ENCODE data around the gene CBFA2T3.

The CBFA2T3 gene

DNA sequence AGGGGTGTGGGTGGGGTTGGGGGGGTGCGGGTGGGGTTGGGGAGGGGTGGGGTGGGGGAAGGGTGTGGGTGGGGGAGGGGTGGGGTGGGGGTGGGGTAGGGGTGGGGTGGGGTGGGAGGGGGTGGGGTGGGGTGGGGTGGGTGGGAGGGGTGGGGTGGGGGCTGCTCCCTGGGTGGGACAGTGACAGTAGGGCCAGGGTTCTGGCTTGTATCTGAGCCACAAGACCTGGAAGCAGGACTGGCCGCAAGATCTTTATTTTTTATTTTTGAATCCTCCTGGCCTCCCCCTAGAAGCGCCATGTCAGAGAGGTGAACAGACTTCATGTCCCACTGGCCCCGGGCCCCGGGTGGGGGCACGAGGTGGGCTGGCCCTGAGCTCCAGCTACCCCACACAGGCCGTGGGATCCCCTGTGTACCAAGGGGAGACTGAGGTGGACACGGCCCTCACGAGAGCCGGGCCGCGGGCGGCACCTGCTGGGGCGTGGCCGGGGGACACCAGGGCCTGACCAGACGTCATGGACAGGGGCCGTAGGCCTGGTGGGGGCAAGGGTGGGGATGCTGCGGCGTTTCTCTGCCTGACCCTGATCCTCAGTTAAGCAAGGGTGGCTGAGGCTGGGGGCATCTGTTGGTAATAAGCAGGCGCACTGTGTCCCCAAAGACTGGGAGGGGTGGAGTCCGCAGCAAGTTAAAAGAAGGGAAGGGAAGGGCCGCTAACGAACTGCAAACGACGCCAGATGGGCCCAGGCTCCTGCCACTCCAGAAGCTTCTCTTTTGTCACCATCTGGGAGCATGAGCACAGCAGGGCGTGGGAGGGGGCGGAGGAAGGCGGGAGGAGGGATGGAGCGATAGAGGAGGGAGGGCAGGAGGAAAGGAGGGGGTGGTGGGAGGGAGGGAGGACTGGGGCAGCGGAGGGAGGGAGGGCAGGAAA, 88.3 kb downstream of the CBFA2T3 start:
- no peak for DNase-seq (ENCODE audit: low read depth)

DNA sequence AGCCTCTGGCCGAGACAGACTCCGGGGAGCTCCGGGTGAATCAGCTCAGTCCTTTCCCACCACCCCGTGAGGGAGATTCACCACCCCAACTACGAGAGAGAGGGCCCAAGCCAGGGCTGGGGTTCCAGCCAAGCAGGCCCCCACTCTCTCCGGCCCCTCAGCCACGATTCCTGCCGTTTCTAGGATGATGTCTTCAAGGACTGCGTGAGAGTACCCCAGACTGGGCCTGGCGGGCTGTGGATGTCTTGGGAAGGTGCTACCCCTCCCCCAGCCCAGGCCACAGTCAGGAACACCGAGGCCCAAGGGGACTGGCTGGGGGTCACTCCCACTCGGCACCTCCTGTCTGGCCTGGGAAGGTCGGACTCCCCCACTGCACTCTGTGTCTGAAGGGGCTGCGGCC, 89.0 kb downstream of the CBFA2T3 start:
- DNase-seq (ENCODE audit: low read depth): no peak

DNA sequence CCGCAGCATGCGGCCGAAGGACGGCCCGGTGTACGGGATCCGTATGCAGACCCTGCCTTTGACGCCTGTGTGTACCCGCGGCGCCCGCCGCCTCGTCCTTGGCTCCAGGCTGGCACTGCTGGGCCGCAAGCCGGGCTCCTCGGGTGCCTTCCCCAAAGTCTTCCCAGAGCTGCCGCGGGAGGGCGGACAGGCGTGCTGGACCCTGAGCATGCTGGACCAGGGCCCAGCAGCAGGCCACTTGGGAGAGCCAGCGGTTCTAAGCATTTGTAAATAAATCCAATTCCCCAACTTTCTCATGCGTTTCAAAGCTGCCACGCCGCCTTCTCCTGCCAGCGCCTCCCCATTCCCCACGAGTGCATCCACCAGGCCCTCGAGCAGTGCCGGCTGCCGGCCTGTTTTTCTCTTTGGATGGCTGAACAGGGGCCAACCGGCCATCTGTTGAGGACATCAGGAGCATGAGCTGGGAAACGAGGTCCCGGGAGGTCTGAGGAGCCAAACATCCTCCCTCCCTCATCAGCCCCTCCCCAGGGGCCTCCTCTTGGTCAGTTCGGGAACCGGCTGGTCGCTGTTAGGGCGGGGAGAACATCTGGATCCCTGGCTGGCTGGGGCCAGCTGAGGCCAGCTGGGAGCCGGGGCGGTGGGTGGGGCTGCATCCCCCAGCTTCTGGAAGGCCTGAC, 90.0 kb downstream of the CBFA2T3 start:
- no peak for DNase-seq (ENCODE audit: low read depth)

DNA sequence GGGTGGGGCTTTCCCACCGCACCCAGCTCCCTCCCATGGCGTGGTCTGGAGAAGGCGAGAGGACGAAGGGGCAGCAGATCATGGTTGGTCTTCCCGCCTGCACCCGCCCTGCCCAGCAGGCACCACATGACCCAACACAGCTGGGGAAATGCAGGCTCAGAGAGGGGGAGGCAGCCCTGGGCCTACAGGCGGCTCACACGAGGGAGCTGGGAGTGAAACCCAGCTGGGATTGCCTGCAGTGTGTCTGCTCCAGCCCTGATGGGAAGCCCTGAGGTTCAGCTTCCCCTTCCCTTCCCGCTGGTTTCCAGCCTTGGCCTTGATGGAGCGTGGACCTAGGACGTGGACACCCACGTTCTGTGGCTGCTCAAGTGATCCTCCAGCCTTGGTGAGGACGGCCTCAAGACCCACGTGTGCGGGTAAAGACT, 90.6 kb downstream of the CBFA2T3 start:
- no peak for DNase-seq (ENCODE audit: low read depth)

DNA sequence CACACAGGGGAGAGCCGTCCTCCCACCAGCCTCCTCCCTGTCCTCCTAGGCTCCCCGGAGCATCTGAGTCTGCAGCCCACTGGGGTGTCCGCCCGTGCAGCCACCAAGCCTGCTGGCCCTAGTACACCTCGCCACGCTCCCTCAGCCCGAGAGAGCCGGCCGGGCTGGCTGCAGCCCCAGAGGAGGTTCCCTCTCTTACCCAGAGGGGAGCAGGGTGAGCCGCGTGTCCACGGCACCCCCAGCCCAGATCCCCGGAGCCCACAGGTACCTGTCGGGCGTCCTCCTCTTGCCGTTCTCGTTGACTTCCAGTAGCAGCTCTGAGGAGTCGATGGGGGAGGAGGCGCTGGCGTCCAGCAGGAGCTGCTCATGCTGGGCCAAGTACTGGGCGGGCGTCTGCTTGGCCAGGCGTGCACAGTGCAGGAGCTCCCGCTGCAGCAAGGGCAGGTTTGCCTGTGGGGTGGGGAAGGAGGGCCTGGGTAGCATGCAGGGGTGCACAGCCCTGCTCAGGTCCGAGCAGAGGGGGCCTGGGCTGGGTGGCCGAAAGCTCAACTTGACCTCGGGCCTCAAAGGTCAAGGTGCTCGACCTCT, 91.2 kb downstream of the CBFA2T3 start:
- DNase-seq (ENCODE audit: low read depth): no peak

DNA sequence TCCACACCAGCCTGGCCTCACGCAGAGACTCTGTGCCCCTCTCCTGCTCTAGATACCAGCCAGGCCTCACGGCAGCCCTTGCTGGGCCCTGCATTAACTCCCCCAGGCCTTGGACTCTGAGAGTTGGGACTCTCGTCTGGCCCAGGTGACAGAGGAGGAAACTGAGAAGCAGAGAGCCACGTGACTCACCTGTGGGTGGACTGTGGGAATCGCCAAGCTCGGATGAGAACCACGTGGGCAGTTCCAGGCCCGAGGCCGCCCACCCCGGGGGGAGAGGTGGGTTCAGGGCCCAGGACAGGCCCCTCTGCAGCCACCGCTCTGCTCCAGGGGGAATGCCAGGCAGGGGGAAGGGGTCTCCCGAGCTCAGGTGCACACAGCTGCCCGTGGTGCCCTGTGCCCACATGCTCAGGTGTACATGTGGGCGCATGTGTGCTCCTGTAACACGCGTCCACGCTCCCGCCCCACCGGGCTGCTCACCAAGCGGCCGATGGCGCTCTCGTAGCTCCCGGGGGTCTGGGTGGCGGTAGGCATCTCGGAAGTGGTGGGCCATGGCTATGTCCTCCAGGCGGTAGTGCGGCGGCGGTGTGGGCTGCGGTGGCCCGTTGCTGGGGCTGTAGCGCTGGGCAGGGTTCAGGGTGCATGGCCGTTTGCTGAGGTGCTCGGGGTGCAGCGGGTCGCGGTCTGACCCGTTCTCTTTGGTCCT, 92.3 kb downstream of the CBFA2T3 start:
- DNase-seq (ENCODE audit: low read depth): no peak

DNA sequence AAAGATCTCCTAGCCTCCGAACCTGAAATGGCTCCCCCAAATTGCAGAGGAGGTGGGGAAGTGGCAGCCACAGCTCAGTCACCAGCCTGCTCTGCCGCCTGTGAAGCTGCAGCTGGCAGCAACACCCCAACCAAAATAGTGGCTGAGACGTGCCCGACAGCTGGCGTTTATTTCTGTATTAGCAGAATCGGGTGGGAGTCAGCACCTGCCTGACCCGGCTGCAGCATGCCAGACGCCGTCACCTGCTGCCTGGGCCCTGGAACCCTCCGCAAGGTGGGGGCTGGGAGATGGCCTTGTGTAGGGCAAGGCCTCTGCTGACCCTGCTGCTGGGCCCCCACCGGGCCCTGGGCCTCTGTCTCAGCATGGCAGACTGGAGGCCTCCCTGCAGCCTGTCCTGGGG, 93.1 kb downstream of the CBFA2T3 start:
- no peak for DNase-seq (ENCODE audit: low read depth)

DNA sequence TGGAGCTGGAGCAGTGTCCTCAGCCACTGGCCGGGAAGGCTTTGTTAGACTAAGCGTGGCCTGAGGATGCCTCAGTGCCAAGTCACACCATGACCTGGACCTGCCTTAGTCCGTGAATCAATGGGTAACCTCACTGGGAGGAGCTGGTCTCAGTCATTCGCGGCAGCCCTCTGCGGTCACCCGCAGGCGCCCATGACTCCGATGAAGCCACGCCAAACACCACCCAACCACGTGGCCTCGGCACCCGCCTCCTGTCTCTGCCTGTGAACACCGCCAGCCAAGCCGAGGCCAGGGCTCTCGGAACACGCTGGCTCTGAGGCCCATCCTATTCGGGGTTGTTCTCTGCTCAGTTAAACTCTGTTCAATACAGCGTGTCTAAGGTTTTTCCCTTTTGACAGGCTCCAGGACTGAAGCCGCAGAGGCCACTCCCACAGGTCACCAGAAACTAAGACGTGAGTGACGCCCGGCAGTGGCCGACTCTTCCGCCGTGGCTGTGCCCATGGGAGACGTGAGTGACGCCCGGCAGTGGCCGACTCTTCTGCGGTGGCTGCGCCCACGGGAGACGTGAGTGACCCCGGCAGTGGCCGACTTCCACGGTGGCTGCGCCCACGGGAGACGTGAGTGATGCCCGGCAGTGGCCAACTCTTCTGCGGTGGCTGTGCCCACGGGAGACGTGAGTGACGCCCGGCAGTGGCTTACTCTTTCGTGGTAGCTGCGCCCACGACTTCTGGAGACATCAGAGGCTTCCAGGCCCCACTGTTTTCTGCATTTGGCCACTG, 93.7 kb downstream of the CBFA2T3 start:
- DNase-seq (ENCODE audit: low read depth): no peak

DNA sequence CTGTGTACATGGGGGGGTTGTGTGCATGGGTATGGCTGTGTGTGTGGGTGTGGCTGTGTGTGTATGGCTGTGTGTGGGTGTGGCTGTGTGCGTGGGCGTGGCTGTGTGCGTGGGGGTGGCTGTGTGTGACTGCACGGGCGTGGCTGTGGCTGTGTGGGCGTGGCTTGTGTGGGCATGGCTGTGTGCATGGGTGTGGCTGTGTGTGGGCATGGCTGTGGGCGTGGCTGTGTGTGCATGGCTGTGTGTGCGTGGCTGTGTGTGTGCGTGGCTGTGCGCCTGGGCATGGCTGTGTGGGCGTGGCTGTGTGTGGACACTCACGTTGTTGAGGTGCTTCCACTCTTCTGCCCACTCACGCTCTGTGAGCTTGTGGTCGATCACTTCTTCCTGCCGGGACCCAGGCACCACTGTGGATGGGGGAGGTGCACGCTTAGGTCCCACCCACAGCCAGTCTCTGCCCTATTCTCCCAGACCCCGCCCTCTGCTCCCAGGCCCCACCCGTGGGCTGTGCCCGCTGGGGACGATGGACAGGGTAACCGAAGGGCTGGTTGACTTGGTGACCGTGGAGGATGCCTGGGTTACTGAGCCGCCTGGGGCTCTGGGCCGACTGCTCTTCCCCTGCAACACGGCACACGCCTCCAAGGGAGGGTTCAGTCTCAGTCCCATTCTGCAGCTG, 94.5 kb downstream of the CBFA2T3 start:
- no peak for DNase-seq (ENCODE audit: low read depth)

DNA sequence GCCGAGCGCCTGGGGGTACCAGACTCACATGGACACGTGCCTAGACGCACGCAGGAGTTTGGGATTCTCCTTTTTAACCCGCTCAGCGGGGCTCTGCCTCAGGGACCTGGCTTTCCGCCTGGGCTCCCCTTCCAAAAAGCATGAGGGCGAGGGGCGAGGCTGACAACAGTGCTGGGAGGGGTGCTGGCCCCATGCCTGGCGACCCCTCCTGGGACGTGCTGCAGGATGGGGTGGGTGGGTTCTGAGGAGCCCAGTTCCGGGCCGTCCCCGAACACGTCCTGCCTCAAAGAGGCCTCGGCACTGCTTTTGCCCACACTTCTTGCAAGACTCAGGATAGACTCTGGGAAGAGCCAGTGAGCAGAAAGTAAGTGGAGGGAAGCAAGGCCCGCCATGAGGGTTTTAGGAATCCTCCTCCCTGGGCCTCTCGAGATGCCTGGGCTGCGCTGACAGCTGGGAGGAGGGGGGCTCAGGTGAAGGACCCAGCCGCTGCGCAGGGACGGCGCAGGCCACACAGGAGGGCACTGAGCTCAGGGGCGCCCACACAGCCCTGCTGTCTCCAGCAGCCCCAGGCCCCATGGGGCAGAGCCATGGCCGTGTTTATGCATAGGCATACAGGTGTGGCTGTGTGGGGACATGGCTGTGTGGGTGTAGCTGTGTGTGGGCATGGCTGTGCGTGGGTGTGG, 95.2 kb downstream of the CBFA2T3 start:
- DNase-seq (ENCODE audit: low read depth): no peak

DNA sequence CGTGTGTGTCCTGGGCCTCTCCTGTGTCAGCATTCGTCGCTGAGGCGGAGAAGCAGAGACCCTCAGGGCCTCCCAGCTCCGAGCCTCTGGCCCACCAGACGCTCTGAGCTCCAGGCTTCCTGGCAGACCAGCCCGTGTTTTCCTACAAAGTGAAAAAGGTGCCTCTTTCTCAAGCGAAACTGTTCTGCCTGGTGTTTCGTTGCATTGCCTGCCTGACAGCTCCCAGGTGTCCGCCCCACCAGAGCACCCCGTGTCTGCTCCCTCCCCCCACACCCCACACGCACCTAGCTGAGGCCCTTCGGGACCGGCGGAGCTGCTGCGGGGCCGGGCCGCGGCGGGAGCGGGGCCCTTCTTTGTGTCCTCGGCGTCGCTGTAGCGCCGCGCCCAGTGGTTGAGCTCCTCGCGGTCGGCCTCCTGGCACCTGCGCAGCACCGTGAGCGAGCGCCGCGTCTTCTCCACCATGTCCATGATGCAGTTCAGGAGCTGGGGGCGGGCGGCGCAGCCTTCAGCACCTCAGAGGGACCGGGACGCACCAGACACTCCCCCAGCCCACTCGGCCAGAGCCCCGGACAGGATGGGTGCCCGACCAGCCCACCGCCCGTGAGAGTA, 95.9 kb downstream of the CBFA2T3 start:
- DNase-seq (ENCODE audit: low read depth): no peak

DNA sequence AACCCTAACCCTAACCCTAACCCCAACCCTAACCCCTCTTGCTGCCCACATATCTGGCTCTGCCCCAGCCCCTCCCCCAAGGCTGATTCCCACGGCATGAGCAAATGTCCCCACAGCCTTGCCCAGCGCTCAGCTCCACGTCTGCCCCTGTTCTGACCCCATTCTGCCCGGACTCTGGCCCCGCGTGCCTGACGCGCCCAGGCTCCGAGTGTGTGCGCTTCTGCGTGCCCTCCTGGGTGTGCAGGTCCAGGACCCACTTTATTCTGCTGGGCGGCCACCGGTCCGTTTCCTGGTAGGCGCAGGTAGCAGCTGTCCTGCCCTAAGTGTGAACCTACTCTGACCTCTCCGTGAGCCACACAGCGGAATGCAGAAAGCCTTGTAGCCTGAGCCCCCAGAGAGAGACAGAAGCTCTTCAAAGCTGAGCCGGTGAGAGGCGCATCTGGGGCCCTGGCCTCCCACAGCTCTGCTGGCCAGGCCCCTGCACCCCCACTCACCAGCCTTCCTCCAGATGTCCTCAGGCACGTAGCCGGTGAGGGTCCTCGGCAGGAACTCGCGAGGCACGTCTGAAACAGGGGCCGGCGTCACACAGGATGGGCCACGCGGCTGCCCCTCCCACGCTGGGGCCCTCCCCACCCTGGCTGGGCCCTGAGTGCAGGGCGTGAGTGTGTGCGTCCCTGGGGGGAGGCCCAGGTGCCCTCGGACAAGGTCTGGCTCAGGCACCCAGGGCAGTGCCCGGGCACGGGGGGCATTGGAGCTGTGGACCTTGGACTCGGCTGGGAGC, 96.6 kb downstream of the CBFA2T3 start:
- DNase-seq (ENCODE audit: low read depth): no peak

DNA sequence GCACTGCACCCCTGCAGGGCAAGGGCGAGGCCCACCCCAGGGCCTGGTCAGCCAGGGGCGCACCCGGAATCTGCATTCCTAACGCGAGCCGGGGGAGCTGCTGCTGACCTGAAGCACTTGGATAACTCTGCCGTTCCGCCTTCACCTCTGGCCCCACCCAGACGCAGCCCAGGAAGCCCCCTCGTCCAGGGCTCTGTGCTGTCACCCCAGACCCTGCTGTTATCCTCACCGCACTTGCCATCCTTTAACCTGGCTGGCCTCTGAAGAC, 97.3 kb downstream of the CBFA2T3 start:
- no peak for DNase-seq (ENCODE audit: low read depth)

DNA sequence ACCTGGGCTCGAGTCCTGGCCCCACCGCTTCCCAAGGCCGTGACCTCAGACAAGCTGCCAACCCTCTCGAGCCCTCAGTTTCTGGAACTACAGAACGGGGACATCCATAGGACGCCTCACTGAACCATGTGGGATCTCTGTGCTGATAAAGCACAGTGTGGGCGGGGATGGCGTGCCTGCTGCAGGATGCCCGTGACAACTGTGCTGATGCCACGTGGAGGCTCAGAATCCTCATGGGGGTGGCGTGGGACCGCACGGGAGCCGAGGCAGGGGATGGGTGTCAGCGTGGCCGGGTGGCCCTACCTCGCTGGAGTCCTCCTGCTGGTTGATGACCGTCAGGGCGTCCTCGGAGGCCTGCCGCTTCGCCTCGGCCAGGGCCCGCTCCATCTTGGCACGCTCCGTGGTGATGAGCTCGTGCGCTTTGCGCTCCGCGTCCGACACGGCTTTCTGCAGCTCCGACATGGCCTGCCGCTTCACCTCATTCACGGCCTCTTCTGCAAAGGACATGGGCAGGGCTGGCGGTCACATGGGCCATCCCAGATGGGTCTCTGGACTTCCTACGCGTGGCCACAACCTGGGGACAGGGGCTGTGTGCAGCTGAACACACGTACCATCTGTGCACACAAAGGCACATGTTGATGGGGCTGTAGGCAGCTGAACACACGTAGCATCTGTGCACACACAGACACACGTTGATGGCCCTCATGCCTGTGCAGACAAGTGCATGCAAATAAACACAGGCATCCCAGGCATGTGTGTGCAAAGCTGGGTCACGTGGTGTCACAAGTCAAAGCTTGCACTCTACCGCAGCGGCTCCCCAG, 97.8 kb downstream of the CBFA2T3 start:
- DNase-seq (ENCODE audit: low read depth): no peak

DNA sequence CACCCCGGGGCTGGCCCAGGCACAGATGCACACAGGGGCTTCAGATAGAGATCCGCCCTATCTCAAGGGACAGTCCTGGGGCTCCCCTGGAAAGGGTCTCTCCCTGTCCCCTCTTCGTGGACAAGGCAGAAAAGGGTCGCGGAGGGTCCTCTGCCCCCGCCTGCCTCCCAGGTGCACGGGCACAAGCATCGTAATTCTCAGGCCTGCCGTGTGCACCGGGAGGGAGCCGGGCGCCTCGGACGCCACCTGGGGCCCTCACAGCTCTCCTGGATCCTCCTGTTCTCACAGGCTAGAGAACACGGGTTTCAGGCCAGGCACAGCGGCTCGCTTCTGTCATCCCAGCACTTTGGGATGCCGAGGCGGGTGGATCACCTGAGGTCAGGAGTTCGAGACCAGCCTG, 98.7 kb downstream of the CBFA2T3 start:
- DNase-seq (ENCODE audit: low read depth): no peak

DNA sequence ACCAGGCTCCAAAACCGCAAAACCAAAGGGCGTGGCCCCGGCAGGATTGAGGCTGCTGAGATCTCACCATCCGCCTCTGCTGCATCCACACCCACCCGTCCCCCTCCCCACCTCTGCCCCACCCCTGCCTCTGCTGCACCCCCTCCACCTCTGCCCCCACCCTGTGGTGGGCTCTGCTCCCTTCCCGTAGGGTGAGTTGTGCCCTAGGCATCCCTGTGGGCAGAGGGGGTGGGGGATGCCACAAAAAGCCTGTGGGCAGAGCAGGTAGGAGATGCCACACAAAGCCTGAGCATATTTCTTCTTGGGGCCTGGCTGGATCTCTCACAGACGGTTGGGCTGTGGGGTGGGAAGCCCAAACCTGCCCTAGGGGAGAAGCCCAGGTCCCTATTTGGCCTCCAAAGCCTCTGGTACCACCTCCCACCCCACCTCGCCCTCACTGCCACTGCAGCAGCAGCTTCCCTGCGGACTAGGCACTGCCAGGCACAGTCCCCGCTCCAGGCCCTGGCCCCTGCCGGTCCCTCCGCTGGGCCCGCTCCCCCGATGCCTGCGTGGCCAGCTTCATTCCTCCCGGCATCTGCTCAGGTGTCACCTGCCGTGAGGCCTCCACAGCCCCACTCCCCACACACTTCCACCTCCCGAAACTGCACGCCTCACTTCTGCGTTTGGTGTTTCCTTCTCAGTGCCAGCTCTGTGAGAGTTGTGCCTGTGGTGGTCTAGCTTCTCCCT, 99.3 kb downstream of the CBFA2T3 start:
- DNase-seq (ENCODE audit: low read depth): no peak

DNA sequence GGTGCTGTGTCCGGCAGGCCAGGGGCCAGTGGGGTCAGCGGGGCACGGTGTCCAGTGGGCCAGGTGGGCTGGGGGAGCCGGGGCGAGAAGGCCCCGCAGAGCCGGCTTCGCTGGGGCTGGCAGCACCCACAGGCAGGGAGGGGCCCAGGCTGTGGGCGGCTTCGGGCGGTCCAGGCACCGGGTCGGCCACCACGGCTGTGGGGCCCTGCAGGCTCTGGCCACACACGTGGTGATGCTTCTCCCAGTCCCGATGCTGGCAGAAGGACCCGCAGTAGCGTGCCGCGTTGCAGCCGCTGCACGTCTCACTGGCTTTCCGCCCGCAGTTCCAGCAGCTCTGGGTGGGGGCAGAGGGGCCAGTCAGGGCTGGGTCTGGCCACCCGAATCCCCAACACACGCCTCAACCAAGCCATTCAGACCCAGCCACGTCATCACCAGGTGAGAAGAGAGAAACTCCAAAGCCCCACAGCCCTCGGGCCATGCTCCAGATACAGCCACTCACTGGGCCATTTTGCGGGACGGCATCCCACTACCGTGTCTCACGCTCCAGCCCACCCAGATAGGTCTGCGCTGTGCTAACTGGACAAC, 100.0 kb downstream of the CBFA2T3 start:
- DNase-seq (ENCODE audit: low read depth): no peak
